Panc1 (cell line): ENCODE data around the gene MED14.

Experiments used
- CTCF ChIP-seq: fragments of 450-650 bp; IDR thresholded peaks from 2 replicates; pipeline ENCODE4 v1.5.1; 2017; ENCODE audit warnings: mild to moderate bottlenecking
- POLR2AphosphoS5 ChIP-seq: IDR thresholded peaks from 2 replicates; pipeline ENCODE4 v1.6.1; 2012; ENCODE audit warnings: mild to moderate bottlenecking, low read depth, low read length, moderate library complexity
- SIN3A ChIP-seq: IDR thresholded peaks from 2 replicates; pipeline ENCODE4 v1.6.1; 2012; ENCODE audit warnings: low read depth, mild to moderate bottlenecking, low read length, moderate library complexity, borderline replicate concordance; ENCODE audit not compliant: insufficient read depth

GRCh38 chrX:40637687-40638086, 97.7 kb downstream of the MED14 start:
- no peak for TF ChIP-seq CTCF
- no peak for TF ChIP-seq SIN3A
- TF ChIP-seq POLR2AphosphoS5, result no peak
